ENCODE results near the gene CEMIP2. TPM values are rescaled to one million over a fixed set of nuclear protein-coding genes. Genes with fewer than 3 reads are reported as not detected.

Gene CEMIP2
- total RNA-seq, 4 donors from 2014 or later = 7.4 to 50.7 (median 30.5) TPM

DNA sequence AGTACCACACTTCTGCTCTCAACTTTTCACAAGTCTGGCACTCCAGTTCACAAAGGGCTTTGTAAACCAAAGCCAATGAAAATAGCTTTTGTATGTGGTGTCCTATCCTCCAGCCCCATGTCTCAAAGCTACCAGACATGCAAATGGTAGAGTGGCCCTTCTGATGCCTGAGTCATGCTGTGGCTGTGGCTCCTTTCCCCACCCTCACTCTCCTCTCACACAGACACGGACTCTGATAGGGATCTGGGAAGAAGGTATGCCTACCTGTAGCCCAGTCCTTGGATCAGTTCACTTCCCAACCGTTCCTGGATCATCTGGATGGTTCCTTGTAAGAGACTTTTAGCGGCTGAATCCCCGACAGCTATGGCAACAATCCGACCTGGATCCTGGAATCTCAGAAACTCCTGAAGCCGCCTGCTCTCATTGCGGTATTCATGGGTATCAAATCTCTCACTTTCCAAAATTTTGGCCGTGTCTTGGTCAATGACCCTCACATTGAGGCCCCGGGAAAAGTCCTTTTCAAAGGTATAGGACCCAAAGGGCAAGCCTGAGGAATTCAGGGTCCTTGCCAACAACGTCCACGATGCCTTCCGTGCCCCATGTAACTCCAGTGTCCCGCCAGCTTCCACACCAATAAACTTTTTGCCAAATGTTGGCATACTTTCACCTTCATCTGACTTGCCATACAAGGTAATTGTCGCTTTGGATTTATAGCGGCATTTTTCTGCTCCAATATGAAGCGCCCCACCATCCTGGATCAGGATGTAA, 23.4 kb downstream of the CEMIP2 start:
- Histone ChIP-seq H3K4me1 (no peaks in the 10 kb centered on the region), H3K9me3 (no peaks in the 10 kb centered on the region), H3K4me3 (no peak overlapping the region), H3K27me3 (no peaks in the 10 kb centered on the region), H3K27ac (no peak overlapping the region), H3K36me3 (no peaks in the 10 kb centered on the region)
- intact Hi-C loops (cut with DNase I; ENCODE audit: low total_unique reads) = no loop called here
- TF ChIP-seq, protein P1, sequence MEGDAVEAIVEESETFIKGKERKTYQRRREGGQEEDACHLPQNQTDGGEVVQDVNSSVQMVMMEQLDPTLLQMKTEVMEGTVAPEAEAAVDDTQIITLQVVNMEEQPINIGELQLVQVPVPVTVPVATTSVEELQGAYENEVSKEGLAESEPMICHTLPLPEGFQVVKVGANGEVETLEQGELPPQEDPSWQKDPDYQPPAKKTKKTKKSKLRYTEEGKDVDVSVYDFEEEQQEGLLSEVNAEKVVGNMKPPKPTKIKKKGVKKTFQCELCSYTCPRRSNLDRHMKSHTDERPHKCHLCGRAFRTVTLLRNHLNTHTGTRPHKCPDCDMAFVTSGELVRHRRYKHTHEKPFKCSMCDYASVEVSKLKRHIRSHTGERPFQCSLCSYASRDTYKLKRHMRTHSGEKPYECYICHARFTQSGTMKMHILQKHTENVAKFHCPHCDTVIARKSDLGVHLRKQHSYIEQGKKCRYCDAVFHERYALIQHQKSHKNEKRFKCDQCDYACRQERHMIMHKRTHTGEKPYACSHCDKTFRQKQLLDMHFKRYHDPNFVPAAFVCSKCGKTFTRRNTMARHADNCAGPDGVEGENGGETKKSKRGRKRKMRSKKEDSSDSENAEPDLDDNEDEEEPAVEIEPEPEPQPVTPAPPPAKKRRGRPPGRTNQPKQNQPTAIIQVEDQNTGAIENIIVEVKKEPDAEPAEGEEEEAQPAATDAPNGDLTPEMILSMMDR (IDR thresholded peaks at IDR 0.05) = no peak
- no peak for TF ChIP-seq POLR2A (IDR thresholded peaks at IDR 0.05)
- no peak for DNase-seq

GRCh38 chr9:71743882-71744281, 24.4 kb downstream of the CEMIP2 start:
- no peak for DNase-seq
- TF ChIP-seq, protein P1 (IDR thresholded peaks at IDR 0.05) = no peak
- TF ChIP-seq POLR2A (IDR thresholded peaks at IDR 0.05) = no peak
- Histone ChIP-seq H3K4me3 (no peak overlapping the region), H3K36me3 (no peaks in the 10 kb centered on the region), H3K27ac (no peak overlapping the region), H3K4me1 (no peaks in the 10 kb centered on the region), H3K27me3 (no peaks in the 10 kb centered on the region), H3K9me3 (no peaks in the 10 kb centered on the region)
- intact Hi-C loops (cut with DNase I; ENCODE audit: low total_unique reads) = no loop called here

DNA sequence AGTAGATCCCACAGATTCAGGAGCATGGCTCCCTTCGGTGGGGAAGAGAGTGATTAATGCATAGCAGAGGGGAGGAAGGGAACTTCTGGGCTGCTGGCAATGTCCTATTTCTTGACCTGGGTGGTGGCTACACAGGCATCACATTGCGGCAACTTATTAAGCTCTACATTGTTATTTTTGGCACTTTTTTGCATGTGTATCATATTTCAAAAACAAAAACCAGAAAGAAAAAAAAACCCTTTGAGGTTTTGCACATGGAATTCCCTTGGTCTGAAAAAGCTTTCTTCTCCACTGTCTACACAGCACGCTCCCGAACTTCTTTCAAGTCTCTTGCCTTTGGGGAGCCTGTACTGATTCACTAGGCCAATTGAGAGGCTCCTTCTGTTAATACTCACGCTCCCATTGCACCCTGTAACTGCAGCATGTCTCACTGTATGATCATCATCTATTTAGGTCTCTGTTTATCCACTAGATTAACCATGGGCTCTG, 25.1 kb downstream of the CEMIP2 start:
- intact Hi-C loops (cut with DNase I; ENCODE audit: low total_unique reads) = no loop called here

DNA sequence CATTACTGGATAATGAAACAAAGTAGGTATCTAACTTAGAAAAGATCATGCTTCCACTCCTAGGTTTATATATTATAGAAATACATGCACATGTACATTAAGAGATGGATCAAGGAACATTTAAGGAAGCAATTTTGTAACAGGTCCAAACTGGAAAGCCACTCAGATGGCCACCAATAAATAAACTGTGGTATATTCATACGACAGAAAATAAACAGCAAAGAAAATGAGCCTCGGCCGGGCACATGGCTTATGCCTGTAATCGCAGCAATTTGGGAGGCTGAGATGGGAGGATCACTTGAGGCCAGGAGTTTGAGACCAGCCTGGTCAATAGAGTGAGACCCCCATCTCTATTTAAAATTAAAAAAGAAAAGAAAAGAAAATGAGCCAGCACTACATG, 25.6 kb downstream of the CEMIP2 start:
- H3K27ac ChIP-seq = no peak overlapping the region
- TF ChIP-seq, protein P1 (IDR thresholded peaks at IDR 0.05) = no peak
- no peaks in the 10 kb centered on the region for H3K36me3 ChIP-seq
- no peaks in the 10 kb centered on the region for H3K9me3 ChIP-seq
- H3K27me3 ChIP-seq = no peaks in the 10 kb centered on the region
- no peak overlapping the region for H3K4me3 ChIP-seq
- no peak for DNase-seq
- intact Hi-C loops (cut with DNase I; ENCODE audit: low total_unique reads) = no loop called here
- no peaks in the 10 kb centered on the region for H3K4me1 ChIP-seq

More for the DNA sequence above, 25.1 kb downstream of the CEMIP2 start:
- TF ChIP-seq POLR2A (IDR thresholded peaks at IDR 0.05) = no peak
- TF ChIP-seq, protein P1 (IDR thresholded peaks at IDR 0.05) = no peak
- no peak overlapping the region for H3K27ac ChIP-seq
- DNase-seq = no peak
- H3K36me3 ChIP-seq = no peaks in the 10 kb centered on the region
- H3K27me3 ChIP-seq = no peaks in the 10 kb centered on the region
- H3K9me3 ChIP-seq = no peaks in the 10 kb centered on the region
- no peaks in the 10 kb centered on the region for H3K4me1 ChIP-seq
- H3K4me3 ChIP-seq = no peak overlapping the region

DNA sequence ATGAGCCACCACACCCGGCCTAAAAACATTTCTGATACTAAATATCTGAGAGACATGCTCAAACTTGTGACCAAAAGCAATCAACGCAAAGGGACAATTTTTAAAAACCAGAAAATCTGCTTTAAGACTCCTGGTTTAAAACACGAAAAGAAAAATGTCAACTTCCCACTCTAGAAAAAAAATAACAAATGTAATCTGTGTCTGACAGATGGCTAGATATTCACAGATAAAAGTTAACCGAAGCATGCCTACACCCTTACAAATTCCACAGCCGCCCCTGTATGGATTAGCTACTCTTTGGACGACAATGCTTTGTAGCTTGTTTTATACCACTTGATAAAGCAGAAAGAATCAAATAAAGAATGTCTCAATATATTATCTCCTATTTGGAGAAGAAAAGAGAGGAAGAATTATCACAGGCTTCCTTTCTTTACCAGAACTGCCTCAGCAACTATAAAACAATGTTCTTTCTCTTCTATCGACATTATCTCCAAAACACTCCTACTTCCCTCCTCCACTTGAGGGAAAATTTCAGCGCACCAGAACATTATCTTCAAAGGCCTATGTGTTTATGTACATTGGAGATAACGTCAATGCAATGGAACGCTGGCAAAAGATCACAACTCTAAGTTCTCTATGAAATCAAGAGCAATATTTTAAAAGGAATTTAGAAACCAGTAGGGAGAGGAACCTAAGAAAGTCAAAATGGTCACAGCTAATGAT, 26.2 kb downstream of the CEMIP2 start:
- intact Hi-C loops (cut with DNase I; ENCODE audit: low total_unique reads) = no loop called here
- TF ChIP-seq, protein P1 (IDR thresholded peaks at IDR 0.05) = no peak
- no peak for TF ChIP-seq POLR2A (IDR thresholded peaks at IDR 0.05)
- Histone ChIP-seq H3K4me3 (no peak overlapping the region), H3K27me3 (no peaks in the 10 kb centered on the region), H3K36me3 (no peaks in the 10 kb centered on the region), H3K9me3 (no peaks in the 10 kb centered on the region), H3K4me1 (no peaks in the 10 kb centered on the region), H3K27ac (no peak overlapping the region)
- no peak for DNase-seq

Data from uterus (tissue), 4 donors.